Sigmoid colon (tissue), 4 donors: Measurements from ENCODE around the gene DGKE.

Experiments used
- CTCF ChIP-seq, 4 experiments: fragments of 450-650 bp in 3 of 4; fragments of 200-600 bp in 1 of 4; IDR thresholded peaks; one replicate each; pipeline ENCODE4 v1.5.1; 2016 to 2019; ENCODE audit warnings: antibody characterized with exemption in 4 of 4, mild to moderate bottlenecking in 3 of 4, moderate library complexity in 2 of 4
- EP300 ChIP-seq, 4 donors: sonication (generic); formaldehyde crosslinking; IDR thresholded peaks; one replicate each; pipeline ENCODE4 v1.6.1; 2017; ENCODE audit warnings: antibody characterized with exemption in 4 of 4
- POLR2A ChIP-seq, 2 donors: fragments of 450-650 bp; IDR thresholded peaks; one replicate each; pipeline ENCODE4 v1.6.1; 2016; ENCODE audit warnings: antibody characterized with exemption in 2 of 2, mild to moderate bottlenecking in 2 of 2, moderate library complexity in 2 of 2
- POLR2AphosphoS5 ChIP-seq, 4 donors: sonication (generic); formaldehyde crosslinking; IDR thresholded peaks; one replicate each; pipeline ENCODE4 v1.6.1; 2017; ENCODE audit warnings: antibody characterized with exemption in 4 of 4

GRCh38 chr17:56817066-56817465, 16.9 kb upstream of the DGKE start:
- TF ChIP-seq CTCF (IDR thresholded peaks at IDR 0.05) (no peak), POLR2A (IDR thresholded peaks at IDR 0.05) (no peak), EP300 (IDR thresholded peaks at IDR 0.05) (no peak), POLR2AphosphoS5 (IDR thresholded peaks at IDR 0.05) (no peak)
